ENCODE results near the gene SULT1A2.

DNA sequence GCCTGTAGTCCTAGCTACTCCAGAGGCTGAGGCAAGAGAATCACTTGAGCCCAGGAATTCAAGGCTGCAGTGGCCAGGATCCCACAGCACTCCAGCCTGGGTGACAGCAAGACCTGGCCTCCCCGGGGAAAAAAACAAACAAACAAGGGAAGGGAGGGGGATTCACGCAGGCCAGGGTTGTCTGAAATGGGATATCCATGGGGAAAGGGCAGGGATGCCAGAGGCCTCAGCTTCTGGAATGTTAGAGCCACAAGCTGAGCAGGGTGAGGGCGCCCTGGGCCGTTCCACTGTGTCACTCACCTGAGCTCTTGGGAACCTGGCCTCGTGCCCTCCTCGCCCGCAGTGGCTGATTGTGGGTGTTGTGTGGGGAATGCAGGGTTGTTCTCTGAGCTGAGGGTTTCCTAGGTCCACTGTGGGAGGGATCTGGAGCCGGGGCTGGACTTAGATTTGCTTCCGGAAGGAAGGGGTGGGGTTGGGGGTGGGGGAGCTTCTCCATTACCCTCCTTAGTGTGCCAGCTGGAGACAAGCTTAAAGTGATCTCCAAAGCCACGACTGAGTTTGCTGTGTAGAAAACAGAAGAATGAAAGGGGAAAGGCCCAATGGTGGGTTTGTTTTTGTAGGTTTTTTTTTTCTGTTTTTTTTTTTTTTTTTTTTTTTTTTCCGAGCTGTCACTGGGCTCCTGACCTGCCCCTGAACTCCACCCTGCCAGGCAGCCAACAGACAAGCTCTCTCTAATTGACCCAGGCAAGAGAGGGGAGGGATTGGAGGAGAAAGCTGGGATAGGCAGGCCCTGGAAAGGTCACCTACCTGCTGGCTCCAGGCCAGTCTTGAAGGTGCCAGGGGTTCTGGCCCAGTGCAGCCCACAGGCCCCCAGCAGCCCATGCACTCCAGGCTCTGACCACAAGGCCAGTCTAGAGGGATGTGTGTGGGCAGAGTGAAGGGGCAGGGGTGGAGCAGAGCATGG, 13.1 kb upstream of the SULT1A2 start, which contains the start of gene SULT1A1:
- TF ChIP-seq POLR2AphosphoS5 (IDR thresholded peaks at IDR 0.05; ENCODE audit: low read depth, low read length) (no peak), SIN3A (IDR thresholded peaks at IDR 0.05; ENCODE audit: borderline replicate concordance, insufficient read depth, low read length) (no peak), TAF1 (IDR thresholded peaks at IDR 0.05; ENCODE audit: borderline replicate concordance, insufficient read depth, low read length) (no peak), REST (IDR thresholded peaks at IDR 0.05; ENCODE audit: insufficient read depth in 1 of 2, low read depth in 2 of 2, low read length in 2 of 2) (no peak)

Measured in PFSK-1 (cell line).